ENCODE data around the gene DMXL1.
A peak's percentile ranks its signal among the peaks of the same experiment; 100 is the strongest.
"Not testable (repeated sequence)": the region's sequence is repeated elsewhere in the genome, so short reads cannot be mapped to it uniquely, and the experiment has no call there.

Gene DMXL1

DNA sequence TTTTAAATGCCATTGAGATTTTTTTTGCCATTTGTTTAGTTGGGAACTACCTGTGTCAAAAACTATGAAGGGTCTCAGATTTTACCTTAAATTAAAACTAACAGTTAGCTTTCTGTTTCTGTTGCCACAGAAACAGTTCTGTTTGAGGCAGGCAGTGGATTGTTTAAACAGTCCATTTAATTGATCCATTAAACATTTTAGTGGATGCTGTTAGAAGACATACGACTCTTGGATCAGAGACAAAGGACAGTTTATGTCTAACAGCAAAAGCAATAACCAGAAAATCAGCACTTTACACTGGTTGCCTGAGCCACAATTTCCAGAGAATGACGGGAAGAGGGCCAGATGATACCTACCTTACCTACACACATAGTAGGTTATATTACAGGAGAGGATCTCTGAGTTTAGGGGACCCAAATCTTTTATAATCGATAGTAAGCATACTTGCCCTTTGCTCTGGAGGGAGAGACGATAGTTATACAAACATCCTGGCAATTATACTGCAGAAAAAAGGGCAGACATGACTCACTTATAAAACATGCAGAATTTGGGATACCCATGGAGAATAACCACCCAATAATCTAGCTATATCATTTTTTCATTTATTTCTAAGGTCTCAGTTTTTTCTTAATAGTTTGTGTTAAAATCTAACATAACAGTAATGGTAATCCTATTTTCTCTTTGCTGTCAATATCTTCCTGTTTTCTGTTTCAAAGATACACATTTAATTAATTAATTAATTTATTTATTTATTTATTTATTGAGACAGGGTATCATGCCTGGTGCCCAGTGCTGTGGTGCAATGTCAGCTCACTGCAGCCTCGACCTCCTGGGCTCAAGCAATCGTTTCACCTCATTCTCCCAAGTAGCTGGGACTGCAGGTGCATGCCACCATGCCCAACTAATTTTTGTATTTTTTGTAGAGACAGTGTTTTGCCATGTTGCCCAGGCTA is 148.2 kb downstream of the DMXL1 start:
- DNase-seq = no peak

DNA sequence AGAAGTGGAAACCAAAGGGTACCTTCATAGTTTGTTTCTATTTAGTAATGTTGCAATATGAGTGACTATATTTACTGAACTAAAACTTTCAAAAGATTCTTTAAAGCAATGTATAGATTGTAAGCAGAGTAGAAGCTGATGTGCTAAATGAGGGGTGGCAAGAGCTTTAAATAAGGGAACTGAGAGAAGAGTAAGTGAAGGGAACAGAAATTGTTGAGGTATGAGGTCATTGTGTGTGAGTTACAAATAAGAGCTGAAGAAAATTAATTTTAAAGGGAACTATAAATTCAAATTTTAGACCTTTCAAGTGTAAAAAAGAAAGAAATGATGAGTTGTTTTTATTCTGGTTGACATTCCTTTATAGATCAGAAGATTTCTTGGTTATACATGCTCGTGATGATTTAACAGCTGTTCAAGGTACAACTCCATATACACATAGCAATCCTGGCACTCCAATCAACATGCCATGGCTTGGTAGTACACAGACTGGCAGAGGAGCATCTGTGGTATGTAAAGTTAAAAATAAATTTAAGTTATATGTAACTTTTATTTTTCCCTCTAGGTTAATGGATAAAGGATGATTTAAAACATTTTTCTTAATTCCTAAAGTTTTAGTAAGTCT is 149.8 kb downstream of the DMXL1 start:
- DNase-seq = no peak

DNA sequence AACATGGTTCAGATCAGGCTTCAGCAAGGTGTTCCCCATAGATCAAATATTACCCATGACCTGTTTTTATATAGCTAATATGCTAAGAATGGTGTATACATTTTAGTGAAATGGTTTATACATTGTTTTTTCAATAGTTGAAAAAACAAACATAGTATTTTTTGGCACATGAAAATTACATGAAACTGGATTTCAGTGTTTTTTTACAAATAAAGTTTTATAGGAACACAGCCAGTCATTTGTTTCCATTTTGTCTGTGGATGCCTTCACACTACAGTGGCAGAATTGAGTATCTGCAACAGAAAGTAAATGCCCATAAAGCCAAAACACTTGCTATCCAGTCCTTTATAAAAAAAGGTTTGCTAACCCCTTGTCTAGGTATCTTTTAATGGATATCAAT is 150.4 kb downstream of the DMXL1 start:
- DNase-seq = no peak

DNA sequence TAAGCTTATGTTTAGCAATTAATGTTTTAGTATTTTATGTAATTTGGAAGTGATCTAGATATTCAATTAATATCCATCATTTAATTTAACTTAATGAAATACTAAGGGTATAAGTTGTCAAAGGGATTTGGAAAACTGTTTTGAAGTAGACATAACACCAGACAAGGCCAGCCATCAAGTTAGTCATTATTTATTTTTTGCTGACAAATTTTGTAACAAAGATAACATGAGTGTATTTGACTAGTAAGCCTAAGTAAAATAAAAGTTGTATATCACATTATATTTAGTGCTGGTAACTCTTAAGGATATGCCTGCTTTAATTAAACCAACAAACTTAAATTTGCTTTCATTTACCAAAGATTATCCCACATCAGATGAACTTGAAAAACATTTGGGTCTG is 159.1 kb downstream of the DMXL1 start:
- DNase-seq = no peak

DNA sequence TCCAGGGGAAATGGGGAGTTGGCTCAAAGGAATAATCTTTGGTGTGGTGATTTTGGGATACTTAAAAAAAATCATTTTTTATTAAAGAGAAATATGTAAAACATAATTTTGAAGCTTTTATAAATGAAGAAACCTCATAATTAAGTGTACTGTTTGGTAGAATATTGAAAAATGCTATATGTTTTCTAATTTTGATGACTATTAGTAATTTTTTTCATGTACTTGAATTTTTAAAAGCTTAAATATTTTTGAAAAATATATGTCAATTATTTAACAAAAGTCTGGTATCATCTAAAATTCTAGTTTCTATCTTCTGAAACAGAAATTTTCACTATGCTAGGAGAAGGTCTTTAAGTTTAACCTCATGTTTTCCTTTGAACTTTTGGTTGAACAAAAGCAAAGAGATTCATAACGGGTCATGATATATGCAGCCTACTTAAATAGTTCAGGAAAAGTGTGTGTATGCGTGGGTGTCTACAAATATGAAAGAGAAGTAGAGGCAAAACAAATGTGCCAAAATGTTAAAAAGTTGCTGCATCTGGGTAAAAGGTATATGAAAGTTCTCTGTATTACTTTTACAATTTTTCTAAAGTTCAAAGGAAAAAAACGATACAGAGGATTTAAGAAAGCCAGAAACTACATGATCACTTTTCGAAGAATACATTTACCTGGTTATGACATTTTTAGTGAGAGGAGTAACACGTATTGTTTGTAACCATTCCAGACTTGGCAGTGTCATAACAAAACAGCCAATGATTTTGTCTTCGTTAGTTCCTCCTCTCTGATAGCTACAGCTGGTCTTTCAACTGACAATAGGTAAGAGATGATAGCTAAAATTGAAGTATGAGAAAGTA is 167.6 kb downstream of the DMXL1 start:
- DNase-seq = no peak

DNA sequence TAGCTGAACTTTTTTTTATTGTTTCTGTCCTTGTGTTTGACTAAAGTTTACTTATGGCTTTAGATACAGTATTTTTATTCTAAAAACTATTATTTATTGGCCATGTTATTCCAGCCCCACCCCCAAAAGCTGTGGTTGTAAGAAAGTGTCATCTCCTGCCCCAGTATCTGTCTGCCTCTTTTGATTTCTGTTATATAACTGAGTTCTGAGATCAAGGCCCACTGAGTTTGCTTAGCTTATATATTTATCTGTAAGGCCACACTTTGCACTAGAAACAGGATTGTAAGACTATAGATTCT is 168.2 kb downstream of the DMXL1 start:
- DNase-seq = no peak

DNA sequence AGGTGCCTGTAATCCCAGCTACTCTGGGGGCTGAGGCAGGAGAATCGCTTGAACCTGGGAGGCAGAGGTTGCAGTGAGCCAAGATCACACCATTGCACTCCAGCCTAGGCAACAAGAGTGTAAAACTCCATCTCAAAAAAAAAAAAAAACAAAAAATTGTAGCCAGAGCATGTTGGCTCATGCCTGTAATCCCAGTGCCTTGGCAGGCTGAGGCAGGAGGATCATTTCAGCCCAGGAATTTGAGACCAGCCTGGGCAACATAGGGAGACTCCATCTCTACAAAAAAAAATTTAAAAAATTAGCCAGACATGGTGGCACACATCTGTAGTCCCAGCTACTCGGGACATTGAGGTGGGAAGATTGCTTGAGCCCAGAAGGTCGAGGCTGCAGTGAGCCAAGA is 168.9 kb downstream of the DMXL1 start:
- DNase-seq = not testable (repeated sequence)

DNA sequence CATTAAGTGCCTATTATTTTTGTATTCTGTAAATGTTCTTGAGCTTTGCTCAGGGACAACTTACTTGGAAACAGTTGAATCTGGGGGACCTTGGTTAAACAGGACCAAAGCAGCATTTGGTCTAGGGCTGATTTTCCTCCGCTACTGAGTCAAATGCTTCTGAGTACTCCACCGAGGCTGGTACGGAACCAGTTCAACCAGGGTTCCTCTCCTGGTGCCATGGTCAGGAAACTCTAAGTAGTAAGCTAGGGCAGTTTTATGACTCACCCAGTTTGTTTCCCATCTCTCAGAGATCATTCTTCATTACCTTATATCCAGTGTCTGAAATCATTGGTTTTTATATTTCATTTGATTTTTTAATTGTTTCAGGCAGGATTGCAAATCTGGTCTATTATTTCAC is 173.0 kb downstream of the DMXL1 start:
- no peak for DNase-seq

DNA sequence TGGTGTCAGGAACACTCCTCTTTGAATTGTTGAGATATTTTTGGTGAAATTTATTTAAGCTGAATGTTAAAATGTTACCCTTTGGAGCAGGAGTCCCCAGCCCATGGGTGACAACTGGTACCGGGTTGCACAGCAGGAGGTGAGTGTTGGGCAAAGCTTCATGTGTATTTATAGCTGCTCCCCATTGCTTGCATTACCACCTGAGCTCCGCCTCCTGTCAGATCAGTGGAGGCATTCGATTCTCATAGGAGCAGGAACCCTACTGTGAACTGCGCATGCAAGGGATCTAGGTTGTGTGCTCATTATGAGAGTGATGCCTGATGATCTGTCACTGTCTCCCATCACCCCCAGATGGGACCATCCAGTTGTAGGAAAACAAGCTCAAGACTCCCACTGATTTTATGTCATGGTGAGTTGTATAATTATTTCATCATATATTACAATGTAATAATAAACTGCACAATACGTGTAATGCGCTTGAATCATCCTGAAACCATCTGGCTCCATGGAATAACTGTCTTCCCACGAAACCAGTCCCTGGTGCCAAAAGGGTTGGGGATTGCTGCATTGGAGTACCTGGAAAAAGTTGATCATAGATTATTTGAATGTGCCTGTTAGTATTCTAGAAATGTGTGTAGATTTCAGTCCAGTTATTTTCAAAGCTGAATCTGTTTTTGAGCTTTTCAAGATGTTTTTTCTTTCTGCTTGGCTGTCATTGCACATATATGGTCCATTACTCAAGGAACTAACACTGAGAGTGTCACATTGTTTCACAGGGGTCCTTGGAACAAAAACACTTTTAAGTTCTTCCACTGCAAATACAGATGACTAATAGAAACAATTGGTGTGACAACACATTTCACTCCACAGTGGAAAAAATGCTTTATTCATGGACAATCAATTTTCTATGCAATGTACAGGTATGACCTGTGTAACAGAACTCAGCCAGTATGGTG is 180.3 kb downstream of the DMXL1 start:
- no peak for DNase-seq

DNA sequence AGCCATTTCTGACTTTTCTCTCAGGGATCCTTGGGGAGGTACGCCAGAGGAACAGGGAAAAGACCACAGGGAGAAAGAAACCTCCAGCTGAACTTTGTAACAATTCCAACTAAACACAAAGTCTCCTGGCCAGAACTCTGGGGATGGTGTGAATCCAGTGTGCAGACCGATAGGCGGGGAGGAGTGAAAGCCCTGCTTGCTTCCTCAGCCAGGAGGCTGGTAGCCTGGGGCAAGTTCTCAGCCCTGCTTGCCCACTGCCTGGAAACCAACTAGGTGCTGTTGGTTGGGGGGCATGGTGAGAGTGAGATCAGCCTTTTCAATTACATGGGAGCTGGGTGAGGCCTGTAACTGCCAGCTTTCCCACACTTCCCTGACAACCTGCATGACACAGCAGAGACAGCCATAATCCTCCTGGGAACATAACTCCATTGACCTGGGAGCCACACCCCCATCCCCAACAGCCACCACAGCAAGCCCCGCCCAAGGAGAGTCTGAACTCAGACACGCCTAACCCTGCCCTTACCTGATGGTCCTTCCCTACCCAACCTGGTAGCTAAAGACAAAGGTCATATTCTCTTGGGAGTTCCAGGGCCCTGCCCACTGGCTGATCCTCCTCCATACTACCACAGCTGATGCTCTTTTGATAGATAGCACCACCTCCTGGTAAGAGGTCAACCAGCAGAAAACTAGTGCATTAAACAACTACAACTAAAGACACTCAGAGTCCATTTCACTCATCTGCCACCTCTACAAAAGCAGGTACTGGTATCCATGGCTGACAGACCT is 184.9 kb downstream of the DMXL1 start:
- DNase-seq = no peak

DNA sequence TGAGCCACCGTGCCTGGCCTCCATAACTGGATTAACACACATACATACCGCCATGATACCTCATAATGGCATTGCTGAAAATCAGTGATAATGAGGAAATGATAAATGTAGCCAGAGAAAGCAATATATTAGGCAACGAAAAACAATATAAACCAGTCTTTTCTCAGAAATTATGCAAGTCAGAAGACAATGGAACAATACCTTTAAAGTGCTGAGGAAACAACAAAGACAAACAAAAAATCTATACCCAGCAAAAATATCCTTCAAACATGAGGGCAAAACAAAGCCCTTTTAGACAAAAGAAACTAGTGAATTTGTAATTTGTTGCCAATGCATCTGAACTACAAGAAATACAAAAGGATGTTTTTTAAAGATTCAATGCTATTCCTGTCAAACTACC is 186.7 kb downstream of the DMXL1 start:
- DNase-seq = no peak

DNA sequence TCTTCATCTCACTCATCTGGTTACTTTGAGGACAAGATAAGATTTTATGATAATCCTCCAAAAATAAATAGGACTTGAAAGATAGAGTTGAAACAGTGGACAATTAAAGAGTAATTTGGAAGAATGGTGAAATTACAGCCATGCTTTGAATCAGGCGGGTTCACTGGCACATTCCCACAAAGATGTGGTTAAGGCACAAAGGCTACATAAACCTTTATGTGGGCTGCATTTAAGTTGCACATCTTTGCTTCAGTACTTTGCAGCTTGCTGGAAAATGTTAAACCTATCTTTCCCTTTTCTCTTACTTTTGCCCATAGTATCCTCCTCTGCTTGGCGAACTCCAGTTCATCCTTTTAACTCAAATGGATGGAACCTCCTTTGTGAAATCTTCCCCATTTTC is 192.8 kb downstream of the DMXL1 start:
- DNase-seq = no peak

DNA sequence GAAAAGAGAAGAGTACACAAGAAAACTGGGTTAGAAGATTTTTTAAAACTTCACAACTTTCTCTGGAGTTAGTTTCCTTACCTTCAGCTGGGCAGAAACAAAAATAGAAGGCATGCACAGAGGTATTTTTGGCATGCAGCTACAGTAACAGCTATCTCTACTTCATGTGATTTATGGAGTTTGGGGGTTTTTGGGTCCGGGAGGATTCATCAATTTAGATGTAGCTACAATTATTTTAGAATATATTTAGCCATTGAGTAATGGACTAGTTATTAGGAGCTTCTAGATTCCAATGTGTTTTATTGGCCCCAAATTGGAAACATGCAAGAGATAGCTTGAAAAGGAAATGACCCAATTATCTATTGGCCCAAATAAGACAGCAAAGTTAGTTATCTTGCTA is 193.3 kb downstream of the DMXL1 start:
- DNase-seq = no peak

DNA sequence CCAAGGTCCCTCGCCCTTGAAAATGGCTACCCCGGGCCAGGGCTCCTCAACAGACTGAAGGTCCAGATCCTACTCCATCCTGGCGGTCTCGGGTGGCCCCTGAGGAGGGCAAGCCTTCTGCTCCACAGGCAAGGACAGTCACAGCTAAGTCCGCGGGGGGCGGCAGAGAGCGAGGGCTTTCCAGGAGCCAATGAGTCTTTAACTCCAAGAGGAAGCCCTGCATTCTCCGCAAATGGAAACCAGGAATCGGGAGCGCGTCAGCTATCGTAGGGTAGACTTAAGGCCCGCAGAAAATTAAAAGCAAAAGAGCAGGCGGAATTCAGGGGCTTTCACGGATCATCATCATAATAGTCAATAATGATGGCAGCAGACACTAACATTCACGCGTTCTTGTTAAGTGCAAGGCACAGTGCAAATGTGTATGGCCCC is 197.1 kb downstream of the DMXL1 start:
- peak; percentile 89 for DNase-seq

DNA sequence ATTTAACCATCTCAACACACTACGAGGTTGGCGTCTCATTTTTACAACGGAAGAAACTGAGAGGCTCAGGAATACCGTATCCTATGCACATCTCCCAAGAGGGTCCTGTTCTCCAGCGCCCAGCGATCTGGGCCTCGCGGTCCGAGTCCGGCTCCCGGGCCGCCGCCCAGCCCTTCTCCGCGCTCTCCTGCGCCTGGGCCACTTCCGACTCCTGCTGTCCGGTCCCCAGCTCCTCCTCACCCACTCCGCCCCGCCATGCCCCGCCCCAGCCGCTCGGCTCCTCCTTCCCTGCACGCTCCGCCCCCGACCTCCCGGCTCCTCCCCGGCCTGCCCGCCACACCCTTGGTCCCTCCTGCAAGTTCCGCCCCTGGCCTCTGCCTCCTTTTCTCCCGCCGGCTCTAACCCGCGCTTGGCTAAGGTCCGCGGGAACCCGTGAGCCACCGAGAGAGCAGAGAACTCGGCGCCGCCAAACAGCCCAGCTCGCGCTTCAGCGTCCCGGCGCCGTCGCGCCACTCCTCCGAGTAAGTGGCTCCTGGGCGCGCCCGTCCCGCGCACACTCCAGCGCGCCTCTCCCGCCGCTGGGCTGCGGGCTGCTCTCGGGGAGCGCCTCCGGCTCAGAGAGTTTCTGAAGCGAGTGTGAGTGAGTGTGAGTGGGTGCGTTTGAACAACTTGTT is 197.6 kb downstream of the DMXL1 start:
- DNase-seq = peak; percentile 70

DNA sequence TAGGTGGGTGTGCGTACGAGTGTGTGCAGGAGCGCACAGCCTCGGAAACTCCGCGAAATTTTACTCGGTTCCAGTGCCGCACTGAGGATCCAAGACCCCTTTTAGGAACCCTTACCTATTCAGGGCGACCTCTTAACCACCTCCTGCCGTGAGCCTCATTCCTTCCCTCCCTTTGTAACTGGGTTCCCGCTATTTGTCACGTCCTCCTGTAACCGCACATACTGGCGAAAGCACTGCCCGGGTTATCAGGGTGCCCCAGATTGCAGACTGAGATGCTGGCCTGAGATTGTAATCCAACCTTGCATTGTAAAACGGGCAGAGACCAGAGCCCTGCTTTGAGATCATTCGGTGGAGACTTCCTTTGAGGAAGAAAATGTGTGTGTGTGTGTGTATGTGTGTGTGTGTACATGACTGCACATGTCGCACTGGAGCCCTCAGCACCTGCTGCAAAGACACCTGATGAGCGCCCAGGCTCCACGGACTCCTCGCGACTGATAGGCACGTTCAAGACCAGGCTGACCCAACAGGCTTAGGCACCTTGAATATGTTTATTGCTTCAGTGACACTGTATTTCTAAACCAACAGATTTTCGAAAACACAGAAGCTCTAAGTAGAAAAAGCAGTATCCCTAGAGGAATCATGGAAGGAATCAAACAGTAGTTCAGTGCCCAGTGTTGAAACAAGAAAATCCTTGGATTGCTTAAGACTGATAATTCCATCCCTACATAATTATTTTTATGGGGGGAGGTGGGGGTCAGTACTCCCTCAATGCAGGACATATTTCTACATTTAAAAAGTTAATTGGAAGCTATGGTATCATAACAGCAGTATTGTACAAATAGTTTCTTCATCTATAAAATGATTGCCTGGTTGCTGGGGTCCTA is 198.4 kb downstream of the DMXL1 start:
- DNase-seq = no peak

DNA sequence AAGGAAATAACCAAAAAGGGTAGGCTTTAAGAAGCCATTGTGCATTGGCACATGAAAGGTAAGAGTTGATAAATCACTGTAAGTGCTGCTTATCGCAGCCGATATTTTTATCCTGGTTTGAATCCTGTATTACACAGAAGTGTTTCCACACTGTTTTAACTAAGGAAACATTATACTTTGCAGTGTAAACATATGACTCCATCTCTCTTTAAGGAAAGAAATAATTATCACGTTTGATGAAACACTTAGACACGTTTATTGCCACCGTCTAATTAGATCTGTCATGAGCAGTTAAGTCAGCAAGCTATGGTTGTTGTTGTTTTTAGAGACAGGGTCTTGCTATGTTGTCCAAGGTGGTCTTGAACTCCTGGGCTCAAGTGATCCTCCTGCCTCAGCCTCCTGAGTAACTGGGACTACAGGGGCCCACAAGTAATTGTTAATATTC is 199.3 kb downstream of the DMXL1 start:
- no peak for DNase-seq

DNA sequence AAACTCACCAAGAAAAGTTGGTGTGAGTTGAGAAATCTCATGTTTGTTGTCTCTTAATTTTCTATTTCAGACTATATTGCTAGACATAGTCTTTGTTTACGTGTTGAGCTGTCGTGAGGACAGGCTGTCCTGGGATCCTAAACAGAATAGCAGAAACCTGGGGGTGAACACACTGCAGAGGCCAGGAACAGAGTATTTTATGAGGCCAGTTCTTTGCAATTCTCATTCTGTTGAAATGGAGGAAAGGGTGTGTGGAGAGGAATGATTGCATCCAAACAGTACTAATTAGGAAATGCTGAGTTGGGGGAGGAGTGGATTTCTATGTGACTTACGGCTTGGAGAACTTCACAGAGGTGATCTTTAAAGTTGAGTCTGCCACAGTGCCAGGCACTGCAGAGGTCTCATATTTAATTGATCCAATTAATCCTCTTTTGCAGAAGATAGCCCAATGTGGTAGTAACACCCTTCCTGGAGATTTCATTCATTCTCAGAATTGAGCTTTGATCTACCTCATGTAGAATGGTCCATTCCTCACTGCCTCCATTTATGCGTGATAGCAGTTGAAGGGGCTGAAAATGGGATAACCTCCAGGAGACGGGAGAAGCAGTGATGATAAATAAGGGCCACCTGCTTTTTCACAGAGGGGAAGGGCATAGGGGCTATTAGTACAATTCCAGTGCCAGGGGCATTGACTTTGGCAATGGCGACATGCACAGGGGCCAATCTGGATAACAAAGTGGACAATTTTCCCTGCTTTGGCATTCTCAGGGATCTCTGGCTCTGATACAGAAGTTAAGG is 200.3 kb downstream of the DMXL1 start:
- DNase-seq = no peak
